Pancreas (tissue), 10 donors: ENCODE measurements around the gene RNF17. TPM values are rescaled to one million over a fixed set of nuclear protein-coding genes. Genes with fewer than 3 reads are reported as not detected.

Experiments used
- ATAC-seq, 4 donors: fragments of 200-7000 bp; cut with Tn5 transposase; one replicate each; pipeline versions ENCODE4 v1.8.0 to v1.9.1; 2020; ENCODE audit warnings: mild to moderate bottlenecking in 4 of 4, moderate library complexity in 4 of 4
- DNase-seq, 6 donors: peaks; one replicate each; pipeline ENCODE4 v3.0.0-alpha.2; 2020
- FAIRE-seq: peaks from 2 replicates; lab custom pipeline; 2012; peaks lifted over from hg19 to GRCh38; lab: Jason Lieb, UNC
- H3K27ac ChIP-seq, 4 donors: fragments of 200-600 bp; sonication (generic); 1 replicate in 3 of 4; 2 replicates in 1 of 4; pipeline versions ENCODE4 v1.5.0 to v1.8.0; 2020
- H3K27me3 ChIP-seq, 4 donors: fragments of 200-600 bp; one replicate each; pipeline ENCODE4 v1.8.0; 2021
- H3K36me3 ChIP-seq, 3 donors: fragments of 200-600 bp; sonication (generic) in 1 of 3; one replicate each; pipeline versions ENCODE4 v1.5.0 to v1.8.0; 2020 to 2021
- H3K4me1 ChIP-seq, 3 donors: fragments of 200-600 bp; one replicate each; pipeline ENCODE4 v1.8.0; 2021
- H3K4me3 ChIP-seq, 4 donors: fragments of 200-600 bp; sonication (generic) in 2 of 4; one replicate each; pipeline versions ENCODE4 v1.5.0 to v1.8.0; 2020 to 2021
- H3K9me3 ChIP-seq, 4 donors: fragments of 200-600 bp; one replicate each; pipeline ENCODE4 v1.8.0; 2021
- CTCF ChIP-seq, 4 donors: fragments of 200-600 bp; sonication (generic) in 3 of 4; IDR thresholded peaks; one replicate each; pipeline versions ENCODE4 v1.5.0 to v1.8.0; 2021; ENCODE audit warnings: antibody characterized with exemption in 4 of 4
- WGBS, 2 donors: extraction: QIAGEN DNeasy Blood & Tissue Kit; methylation state at CpG; one replicate each; pipeline ENCODE4 v1.1.7; 2013; 5-methylcytosine and 5-hydroxymethylcytosine counted together
- intact Hi-C, 3 donors: fragments of 100-400 bp; cut with DNase I; formaldehyde crosslinking; loops; one replicate each; pipeline versions ENCODE4 v1.11.1 to v1.14.2; 2022
- polyA plus RNA-seq, 2 donors: library from polyadenylated mRNA; stranded (reverse); fragments of 200-250 nt; gene quantifications; one replicate each; pipeline ENCODE4 v1.2.3, GENCODE V29; 2013
- total RNA-seq, 6 donors: library from RNA; stranded (reverse); fragmentation: NEBNext Ultra II Directional in 4 of 6; extraction: Animal tissue kit (Norgen Biotek cat#: 25700) in 4 of 6; gene quantifications; one replicate each; pipeline versions ENCODE4 v1.2.1 to v1.2.4, GENCODE V29; 2021 to 2023
- donor health status: healthy with polysubstance abuse.
- donor health status: DM: no; HTN: no; CAD: no; lungs with moderate emphysema.
- donor health status: DM: no; HTN: no; CAD: no.
- donor health status: control.
- donor health status: control.
- donor health status: Bipolar disorder and iron deficiency.
- donor health status: DM: yes; HTN: yes; CAD: no.
- donor health status: DM: no; HTN: no; CAD: no.
- donor health status: DM: no; HTN: no; CAD: no.
- donor health status: DM: yes; HTN: yes; CAD: no.

Gene RNF17
- total and polyA plus RNA-seq, 8 donors = not detected

- FAIRE-seq (no peak), ATAC-seq (no peak), DNase-seq (no peak)
- Histone ChIP-seq H3K4me3 (no peak overlapping the region), H3K27me3 (peaks cover 0 to 23% (median 5%) of the 10 kb centered on the region in 4 donors), H3K36me3 (no peaks in the 10 kb centered on the region), H3K9me3 (no peaks in the 10 kb centered on the region), H3K4me1 (no peaks in the 10 kb centered on the region), H3K27ac (no peak overlapping the region)
- WGBS, 2 donors = 73 to 100% methylated on average over 1 of the region's 1 CpG
- no peak for TF ChIP-seq CTCF (IDR thresholded peaks at IDR 0.05)
- intact Hi-C loops = no loop called here
These were observed 165.2 kb downstream of the RNF17 start for GRCh38 chr13:24929196-24929595.

Other genes starting within 250 kb of the RNF17 start
- under 1 TPM in 1 of 6 donors, not detected in 5; 0.06 TPM for gene ATP12A, start 83.8 kb upstream of the RNF17 start, total RNA-seq
- under 1 TPM in 1 of 2 donors, not detected in 1; 0.05 TPM for gene ATP12A, start 83.8 kb upstream of the RNF17 start, polyA plus RNA-seq